GM04504 (cell line): ENCODE results near the gene PCBP4.

ENCODE experiments used
- DNase-seq: peaks from one replicate; pipeline ENCODE4 v3.0.0-alpha.2; 2012; ENCODE audit warnings: low read depth

PCBP4 gene

GRCh38 chr3:51955175-51955892 is 11.9 kb downstream of the PCBP4 start, which contains the start of gene GPR62:
GPR62 (plus strand) TSS chr3:51955381; CDS start chr3:51955653, 272 bp downstream.
- DNase-seq, result no peak

- DNase-seq, result no peak
Observed at GRCh38 chr3:51954713-51955112, 12.5 kb downstream of the PCBP4 start.

- no peak for DNase-seq
Observed at GRCh38 chr3:51954105-51954504, 13.1 kb downstream of the PCBP4 start.

- DNase-seq, result no peak
Observed at GRCh38 chr3:51953445-51953844, 13.8 kb downstream of the PCBP4 start.

GRCh38 chr3:51950899-51951298 is 16.4 kb downstream of the PCBP4 start:
- DNase-seq, result no peak

GRCh38 chr3:51949121-51949520 is 18.1 kb downstream of the PCBP4 start:
- DNase-seq, result no peak

GRCh38 chr3:51948016-51948580 is 19.2 kb downstream of the PCBP4 start:
- no peak for DNase-seq

GRCh38 chr3:51947215-51947900 is 19.9 kb downstream of the PCBP4 start:
- no peak for DNase-seq

GRCh38 chr3:51946796-51947195 is 20.5 kb downstream of the PCBP4 start:
- no peak for DNase-seq

GRCh38 chr3:51945926-51946705 is 21.1 kb downstream of the PCBP4 start:
- DNase-seq, result no peak

GRCh38 chr3:51945031-51945840 is 22.0 kb downstream of the PCBP4 start:
- DNase-seq, result no peak

- no peak for DNase-seq
Observed at GRCh38 chr3:51944451-51945021, 22.7 kb downstream of the PCBP4 start.

- DNase-seq, result no peak
Observed at GRCh38 chr3:51943451-51944391, 23.5 kb downstream of the PCBP4 start.

GRCh38 chr3:51942603-51943450 is 24.4 kb downstream of the PCBP4 start:
- DNase-seq, result peak; percentile 57

- DNase-seq, result peak; percentile 99
Observed at GRCh38 chr3:51941798-51942602, 25.3 kb downstream of the PCBP4 start, which contains the start of the genes PARP3 and RRP9. PARP3 (plus strand) TSS chr3:51942363; CDS start chr3:51943356, 993 bp downstream. RRP9 (minus strand) TSS chr3:51941904; CDS start chr3:51941867, 37 bp downstream.

- no peak for DNase-seq
Observed at GRCh38 chr3:51941463-51941797, 25.8 kb downstream of the PCBP4 start.

GRCh38 chr3:51940648-51941462 is 26.4 kb downstream of the PCBP4 start:
- no peak for DNase-seq
